Activated effector memory CD4-positive, alpha-beta T cell treated with Interleukin-2 at 50 U/mL for 16 hours (primary cell): ENCODE measurements around the gene FBXL5.

ENCODE experiments used
- DNase-seq: peaks from one replicate; pipeline ENCODE4 v3.0.0-alpha.2; 2020

Gene FBXL5, protein sequence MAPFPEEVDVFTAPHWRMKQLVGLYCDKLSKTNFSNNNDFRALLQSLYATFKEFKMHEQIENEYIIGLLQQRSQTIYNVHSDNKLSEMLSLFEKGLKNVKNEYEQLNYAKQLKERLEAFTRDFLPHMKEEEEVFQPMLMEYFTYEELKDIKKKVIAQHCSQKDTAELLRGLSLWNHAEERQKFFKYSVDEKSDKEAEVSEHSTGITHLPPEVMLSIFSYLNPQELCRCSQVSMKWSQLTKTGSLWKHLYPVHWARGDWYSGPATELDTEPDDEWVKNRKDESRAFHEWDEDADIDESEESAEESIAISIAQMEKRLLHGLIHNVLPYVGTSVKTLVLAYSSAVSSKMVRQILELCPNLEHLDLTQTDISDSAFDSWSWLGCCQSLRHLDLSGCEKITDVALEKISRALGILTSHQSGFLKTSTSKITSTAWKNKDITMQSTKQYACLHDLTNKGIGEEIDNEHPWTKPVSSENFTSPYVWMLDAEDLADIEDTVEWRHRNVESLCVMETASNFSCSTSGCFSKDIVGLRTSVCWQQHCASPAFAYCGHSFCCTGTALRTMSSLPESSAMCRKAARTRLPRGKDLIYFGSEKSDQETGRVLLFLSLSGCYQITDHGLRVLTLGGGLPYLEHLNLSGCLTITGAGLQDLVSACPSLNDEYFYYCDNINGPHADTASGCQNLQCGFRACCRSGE

DNA sequence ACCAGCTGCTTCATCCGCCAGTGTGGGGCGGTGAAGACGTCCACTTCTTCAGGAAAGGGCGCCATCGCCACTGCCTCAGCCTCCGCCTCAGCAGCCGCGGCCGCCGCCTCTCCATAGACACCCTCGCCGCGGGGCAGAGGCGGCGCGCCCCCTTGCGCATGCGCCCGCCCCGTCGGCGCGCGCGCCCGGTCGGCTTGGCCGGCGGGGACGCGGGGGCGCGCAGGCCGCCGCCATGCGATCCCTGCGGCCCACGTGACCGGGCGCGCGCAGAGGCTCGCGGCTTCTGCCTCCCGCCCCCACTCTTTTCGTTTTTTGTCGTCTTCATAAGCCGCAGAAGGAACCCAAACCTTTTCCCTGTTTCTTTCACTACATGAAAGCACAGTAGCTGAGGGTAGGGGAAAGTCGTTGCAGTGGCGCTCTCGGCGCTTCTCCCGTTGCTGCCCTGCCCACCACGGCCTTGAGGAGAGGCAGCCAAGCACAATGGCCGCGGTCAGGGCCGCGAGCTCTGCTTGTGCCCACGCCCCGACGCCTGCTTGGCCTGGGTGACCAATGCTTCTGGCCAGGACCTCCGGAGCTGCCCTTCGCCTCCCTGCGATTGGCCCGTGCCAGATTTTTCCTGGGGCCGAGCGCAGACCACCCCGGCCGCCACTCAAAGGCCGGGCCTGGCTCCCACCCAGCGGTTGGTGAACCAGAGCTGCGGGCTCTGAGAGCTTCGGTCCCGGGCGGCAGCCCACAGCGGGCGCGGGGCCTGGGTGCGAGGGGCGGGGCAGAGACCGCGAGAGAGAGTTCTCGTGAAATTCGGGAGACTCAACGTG lies at the start of gene FBXL5:
Gene FBXL5 (minus strand): TSS at position 135 of the 815 bp plus-strand sequence. CDS start 70 bp downstream, at position 65.
- peak; percentile 78 for DNase-seq

DNA sequence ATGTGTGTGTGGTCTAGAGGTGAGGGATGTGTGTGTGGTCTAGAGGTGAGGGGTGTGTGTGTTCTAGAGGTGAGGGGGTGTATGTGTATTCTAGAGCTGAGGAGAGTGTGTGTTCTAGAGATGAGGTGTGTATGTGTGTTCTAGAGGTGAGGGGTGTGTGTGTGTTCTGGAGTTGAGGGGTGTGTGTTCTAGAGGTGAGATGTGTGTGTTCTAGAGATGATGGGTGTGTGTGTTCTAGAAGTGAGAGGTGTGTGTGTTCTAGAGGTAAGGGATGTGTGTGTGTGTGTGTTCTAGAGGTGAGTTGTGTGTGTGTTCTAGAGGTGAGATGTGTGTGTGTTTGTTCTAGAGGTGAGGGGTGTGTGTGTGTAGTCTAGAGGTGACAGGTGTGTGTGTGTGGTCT lies 49.0 kb upstream of the FBXL5 start:
- DNase-seq, result no peak

DNA sequence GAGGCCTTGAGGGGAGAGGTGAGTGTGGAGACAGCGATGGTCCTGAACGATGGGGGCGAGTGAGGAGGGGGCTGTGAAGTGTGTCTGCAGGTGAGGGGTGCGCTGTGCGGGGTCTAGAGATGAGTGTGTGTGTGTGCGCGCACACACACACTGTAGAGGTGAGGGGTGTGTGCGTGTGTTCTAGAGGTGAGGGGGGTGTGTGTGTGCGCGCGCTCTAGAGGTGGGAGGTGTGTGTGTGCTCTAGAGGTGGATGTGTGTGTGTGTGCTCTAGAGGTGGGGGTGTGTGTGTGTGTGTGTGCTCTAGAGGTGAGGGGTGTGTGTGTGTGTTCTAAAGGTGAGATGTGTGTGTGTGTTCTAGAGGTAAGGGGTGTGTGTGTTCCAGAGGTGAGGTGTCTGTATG lies 48.3 kb upstream of the FBXL5 start:
- DNase-seq, result no peak

DNA sequence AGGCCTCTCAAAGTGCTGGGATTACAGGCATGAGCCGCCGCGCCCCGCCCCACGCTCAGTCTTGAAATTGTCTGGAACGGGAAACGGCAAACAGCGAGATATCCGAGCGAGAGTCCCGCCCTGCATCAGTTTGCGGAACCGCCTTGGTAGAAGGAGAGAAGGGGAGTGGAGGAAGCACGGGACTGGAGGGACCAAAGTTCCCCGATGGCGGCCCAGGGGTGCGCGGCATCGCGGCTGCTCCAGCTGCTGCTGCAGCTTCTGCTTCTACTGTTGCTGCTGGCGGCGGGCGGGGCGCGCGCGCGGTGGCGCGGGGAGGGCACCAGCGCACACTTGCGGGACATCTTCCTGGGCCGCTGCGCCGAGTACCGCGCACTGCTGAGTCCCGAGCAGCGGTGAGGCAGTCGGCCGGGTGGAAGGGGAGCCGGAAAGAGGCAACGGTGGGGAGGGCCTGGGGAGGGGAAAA lies 47.8 kb upstream of the FBXL5 start, which contains the start of gene BST1:
Gene BST1 (plus strand): TSS at position 125 of the 463 bp plus-strand sequence. CDS start 80 bp downstream, at position 205.
- DNase-seq, result peak; percentile 29

DNA sequence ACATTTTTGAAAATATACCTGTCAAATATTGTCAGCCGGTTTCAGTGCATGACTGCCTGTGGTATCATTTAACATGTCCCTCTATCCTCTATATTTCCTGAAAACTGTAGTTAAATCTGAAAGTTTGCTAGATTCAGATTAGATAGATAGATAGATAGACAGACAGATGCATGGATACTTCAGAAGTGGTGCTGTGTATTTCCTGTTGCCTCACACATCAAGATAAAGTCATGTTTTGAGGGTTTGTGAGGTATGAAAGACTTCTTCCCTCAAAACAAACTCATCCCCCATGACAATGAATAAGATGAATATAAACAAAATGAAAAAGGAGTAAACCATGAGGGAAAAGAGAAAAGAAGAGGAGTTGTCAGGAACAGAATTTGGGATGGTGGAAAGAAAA lies 41.7 kb upstream of the FBXL5 start:
- DNase-seq, result no peak

DNA sequence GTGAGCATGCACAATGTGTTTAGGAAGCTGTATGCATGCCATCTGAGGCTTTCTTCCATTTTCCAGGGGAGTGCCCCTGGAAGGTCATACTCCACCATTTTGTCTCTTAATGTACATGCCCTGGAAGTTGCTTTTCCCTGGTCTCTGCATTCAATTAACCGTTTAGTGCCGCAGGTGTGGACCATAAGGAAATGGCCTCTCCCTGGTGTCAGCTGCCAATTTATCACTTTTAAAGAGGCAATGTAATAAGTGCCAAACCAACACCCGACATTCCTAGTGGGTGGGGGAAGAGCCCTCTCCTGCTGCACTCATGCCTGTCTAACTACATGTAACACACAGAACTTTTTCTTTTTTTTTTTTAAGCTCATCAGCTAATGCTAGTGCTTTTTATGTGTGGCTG lies 40.6 kb upstream of the FBXL5 start:
- DNase-seq, result no peak

DNA sequence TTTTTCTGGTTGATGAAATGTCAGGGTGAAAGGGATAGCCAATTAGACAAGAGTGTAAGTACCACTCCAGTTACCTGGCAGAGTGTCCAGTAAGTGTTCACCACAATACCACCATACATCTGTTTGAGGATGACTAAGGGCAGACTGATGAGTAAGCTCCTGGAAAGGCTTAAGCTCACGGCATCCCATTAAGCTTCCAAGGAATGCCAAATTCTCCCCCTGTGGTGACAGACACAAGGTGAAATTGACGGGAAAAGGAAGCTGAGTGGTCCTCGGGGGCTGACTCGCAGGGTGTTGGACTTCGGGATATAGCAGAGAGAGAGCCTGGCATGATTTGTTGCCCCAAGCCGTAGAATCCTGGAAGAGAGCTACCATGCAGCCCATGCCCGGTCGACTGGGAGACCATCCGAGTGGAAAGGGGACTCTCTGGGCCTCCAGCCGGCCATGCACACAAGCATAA lies 40.1 kb upstream of the FBXL5 start:
- no peak for DNase-seq

DNA sequence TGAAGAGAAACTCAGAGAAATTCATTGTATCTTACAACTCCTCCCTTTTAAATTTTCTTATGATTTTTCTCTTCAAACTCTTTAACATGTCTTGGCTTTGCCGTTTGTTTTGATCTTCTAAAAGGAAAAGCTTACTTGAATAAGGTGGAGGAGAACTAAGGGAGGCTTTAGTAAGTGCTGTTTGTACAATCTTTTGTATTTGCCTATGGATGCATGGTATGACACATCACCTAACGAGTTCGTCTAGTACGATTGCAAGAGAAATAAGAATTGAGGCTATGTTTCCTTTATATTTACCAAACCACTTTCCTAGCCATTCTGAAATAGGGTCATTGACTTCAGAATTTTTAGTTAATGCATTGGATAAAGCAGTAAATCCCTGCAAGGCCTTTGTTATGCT lies 39.3 kb upstream of the FBXL5 start:
- no peak for DNase-seq

DNA sequence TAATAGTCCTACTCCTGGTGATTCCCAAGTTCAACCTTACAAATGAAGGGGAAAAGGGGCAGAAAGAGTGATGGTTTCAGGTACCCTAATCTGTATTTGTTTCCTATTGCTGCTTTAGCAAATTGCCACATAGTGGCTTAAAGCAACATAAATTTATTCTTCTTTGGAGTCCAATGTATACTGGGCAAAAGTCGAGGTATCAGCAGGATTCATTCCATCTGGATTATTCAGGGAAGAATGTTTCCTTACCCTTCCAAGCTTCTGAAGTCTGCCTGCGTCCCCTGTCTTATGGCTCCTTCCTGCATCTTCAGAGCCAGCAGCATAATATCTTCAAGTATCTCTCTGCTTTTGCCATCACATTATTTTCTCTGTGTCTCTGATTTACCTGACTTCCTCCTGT lies 37.4 kb upstream of the FBXL5 start:
- no peak for DNase-seq

DNA sequence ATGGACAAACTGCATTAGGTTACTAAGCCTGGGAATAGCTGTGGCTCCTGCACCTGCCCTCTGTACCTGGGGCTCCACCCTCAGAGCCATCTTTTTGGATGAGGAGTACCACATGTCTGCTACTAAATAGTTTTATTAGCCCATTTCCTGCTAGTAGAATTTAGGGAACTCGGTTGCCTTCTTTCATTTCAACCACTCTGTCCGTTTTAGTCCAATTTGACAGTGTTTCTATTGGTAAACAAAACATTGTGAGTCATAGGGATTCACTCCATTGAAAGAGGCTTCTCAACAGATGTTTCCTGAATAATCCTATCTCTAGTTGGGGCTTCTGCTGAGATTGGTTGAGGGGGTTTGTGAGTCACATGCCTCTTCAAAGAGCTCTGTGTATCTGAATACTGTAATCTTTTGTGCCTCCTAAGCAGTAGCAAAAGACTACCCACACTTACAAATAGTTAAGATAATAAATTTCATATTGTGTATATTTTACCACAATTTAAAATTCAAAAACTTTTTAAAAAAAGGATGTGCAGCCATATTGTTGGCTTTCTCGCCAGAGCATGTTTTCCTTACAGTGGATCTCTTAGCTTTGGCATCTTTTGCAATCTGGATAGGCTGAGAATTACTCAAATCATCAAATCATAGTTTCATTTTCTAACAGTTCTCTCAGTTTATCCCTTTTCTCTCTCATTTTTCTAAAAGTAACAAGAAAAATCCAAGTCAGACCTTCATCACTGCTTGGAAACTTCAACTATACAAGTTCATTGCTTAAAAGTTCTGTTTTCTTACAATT lies 36.4 kb upstream of the FBXL5 start:
- DNase-seq, result no peak

DNA sequence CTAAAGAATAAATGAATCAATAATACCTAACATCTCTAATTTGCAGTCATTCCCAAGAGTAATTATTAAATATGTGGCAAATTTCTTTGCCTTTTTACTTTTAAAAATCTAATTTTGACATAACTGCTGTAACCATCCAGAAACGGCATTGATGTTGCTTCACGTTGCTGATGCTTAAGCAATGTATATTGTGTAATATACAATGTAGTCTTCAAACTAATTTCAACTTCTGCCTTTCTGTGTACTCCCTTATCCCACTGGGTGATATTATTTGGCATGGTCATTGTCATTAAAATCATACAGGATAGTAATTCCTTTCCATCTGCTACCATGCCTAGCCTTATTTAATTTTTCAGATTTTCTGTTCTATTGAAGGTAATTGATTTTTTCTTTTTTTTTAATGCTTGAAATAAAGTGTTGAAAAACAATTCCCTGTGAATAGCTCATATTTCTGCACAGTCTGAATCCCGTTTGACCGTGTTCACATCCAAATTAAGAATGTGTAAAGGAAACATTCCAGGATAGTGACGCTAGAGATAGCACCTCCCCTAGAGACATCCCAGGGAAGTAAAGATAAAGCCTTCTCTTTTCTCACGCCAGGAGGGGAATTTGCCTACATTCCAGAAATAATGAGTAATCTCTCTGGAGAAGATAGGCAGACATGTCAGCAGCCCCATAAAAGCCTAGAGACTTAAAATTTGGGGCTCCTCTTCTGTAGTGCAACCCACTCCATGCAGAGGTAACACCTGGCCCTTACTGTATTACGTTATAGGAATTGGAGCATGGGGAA lies 35.1 kb upstream of the FBXL5 start:
- no peak for DNase-seq

DNA sequence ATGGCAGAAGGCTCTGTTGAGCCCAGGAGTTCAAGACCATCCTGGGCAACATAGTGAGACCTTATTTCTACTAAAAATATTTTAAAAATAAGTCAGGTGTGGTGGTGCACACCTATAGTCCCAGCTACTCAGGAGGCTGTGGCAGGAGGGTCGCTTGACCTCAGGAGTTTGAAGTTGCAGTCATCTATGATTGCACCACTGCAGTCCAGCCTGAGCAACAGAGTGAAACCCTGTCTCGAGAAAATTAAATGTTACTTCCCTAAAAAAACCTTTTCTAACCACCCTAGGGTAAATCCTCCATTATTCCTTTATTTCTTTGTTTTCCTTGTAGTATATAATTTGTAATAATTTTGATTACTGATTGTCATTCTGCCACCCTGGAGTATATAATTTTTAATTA lies 34.4 kb upstream of the FBXL5 start:
- no peak for DNase-seq

DNA sequence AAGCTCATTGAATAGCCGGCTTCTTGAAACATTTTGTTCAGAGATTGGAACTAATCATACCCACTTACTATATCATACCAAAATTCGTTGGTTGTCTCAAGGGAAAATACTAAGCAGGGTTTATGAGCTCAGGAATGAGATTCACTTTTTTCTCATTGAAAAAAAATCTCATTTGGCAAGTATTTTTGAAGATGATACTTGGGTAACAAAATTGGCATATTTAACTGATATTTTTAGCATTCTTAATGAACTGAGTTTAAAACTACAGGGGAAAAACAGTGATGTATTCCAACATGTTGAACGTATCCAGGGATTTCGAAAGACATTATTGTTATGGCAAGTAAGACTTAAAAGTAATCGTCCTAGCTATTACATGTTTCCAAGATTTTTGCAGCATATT lies 32.9 kb upstream of the FBXL5 start:
- no peak for DNase-seq

DNA sequence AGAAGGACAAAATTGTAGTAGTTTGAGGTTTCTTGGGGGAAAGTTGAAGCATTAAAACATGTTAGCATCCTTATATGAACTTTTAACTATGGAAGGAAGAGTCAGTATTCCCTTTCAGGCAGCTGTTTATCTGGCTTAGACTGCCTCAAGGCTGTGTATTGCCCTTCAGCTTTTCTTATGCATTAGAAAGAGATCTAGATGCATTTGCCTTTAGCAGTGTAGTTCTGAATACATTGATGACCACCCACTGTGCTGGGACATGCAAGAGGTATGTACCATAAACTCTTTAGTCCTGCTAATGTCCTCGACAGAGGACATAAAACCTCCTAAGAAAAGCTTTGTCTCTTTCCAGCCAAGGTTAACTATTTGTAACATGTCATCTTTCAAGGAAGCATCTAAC lies 29.3 kb upstream of the FBXL5 start:
- DNase-seq, result no peak

DNA sequence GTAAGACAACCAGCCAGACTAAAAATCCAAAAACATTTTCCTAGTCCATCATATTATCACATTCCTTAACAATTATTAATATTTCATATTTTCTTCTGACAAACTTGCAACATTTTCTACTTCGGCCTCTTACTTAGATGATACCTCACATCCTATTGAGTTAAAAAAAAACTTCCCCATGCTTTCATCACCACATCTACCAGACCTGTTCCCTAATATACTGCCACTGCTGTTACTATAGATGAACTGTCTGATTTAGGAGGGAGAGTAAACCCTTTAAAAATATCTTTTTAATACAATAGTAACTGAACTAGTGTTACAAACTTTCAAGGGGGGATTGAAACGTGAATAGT lies 28.0 kb upstream of the FBXL5 start:
- no peak for DNase-seq

DNA sequence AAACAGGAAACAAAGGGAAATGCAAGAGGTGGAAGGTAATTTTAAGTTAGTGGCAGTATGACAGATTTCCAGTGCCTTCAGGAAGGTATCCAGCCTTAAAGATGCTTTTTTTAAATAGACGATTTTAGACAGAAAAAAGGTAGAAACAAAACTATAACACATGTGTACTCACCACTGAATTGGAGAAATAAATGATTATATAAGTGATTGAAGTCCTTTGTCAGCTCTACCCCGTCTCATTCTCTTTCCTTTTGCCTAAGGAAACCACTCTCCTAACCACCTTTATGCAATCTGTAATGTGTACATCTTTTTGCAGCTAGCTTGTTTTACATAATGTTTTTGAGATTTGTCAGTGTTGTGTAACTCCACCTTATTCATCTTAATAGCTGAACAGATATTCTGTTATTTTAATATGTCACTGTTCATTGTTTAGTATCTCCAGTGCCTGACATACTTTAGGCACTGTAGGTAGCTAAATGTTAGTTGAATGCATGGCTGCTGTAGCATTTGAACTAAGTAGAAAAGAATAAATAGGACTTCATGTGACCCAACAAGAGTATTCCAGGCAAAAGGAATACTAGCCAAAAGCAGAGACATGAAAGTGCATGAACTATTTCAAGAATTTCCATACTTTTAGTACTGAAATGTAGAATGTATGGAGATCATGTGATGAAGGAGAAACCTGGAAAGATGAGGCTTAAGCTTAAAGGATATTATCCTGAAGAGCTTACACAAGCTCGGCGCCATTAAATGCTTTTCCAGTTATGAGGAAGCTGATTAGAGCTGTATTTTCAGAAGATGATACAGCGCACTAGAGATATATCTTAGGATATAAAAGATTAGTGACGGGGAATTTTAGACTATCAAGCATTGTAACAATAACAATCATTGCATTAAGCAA lies 27.3 kb upstream of the FBXL5 start:
- DNase-seq, result no peak

DNA sequence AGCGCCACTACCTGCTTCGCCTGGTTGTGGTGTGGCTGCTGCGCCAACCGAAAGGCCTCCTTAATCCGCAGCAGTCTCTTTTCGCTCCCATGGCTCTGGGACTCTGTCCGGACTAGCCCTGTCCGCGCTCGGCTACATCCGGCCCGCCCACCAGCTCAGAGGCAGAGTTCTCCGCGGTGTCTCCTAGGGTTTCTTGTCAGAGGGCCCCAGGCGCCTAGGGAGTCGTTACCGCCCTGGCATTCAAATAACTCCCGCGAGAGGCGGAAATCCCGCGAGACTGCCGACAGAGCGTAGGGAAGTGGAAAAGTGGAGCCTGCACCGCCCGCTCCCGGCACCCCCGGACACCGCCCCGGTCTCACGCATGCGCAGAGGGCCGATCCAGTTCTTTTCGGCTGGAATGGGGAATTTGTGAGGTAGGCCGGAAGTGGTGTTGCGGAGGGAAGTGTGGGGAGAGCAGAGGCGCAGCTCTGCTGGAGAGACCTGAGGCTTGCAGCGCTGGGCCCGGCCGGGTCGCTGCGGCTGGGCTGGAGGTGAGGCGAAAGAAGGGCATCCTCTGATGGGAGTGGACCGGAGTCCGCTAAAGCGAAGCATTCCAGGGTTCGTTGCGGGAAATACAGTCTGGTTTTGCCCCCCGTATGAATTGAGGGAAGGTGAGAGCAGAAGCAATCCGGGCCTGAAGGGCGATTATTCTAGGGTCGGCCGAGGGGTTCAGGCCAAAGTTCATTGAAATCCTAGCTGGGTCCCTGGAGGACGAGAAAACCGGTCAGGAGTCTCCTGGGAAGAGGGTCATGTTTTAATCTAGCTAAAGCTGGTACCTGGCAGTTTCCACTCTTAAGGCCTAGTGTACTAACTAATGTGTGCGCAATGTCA lies 26.4 kb upstream of the FBXL5 start, which contains the start of gene FAM200B:
Gene FAM200B (plus strand): TSS at position 456 of the 870 bp plus-strand sequence. CDS start 5,151 bp downstream, outside the sequence.
- peak; percentile 93 for DNase-seq

DNA sequence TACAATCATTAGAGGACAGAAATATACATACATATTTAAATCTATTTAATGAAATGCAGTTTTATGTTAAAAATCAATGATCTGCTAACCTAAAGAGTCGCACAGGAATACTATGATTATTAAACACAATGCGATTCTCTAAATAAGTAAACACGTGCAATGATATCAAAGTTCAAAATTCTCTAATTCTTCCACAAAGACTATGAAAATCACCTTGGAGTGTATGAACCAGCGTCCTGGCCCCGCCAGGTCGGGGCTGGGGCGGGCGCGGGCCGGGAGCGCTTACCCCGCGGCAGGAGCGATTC lies 25.9 kb upstream of the FBXL5 start:
- no peak for DNase-seq

DNA sequence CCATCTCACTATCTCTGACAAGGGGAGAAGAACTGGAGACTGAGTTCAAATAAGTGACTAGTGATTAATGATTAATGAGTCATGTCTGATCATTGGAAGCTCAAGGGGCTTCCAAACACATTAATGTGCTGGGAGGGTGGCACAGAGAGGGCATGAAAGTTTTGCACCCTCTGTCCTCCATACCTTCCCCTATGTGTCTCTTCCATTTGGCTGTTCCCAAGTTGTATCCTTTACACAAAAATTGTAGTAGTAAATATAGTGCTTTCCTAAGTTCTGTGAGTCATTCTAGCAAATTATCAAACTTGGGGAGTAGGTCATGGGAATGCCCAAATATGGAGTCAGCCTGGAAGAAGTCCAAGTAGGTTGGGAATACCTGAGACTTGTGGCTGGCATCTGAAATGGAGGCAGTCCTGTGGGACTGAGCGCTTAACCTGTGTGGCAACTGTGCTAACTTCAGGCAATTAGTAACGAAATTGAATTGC lies 22.4 kb upstream of the FBXL5 start:
- DNase-seq, result no peak
